Activated CD8-positive, alpha-beta T cell treated with anti-CD3 and anti-CD28 coated beads for 36 hours (primary cell): ENCODE results near the gene PRKN. TPM values are rescaled to one million over a fixed set of nuclear protein-coding genes. Genes with fewer than 3 reads are reported as not detected.

ENCODE experiments used
- ATAC-seq: fragments of 200-7000 bp; cut with Tn5 transposase; one replicate; pipeline ENCODE4 v1.10.0; 2021; ENCODE audit warnings: mild to moderate bottlenecking, moderate library complexity
- CTCF ChIA-PET: fragments of 350-600 bp; sonication (Branson Sonifier 250); formaldehyde crosslinking; loops from one replicate; lab custom pipeline; 2021; ENCODE audit warnings: antibody characterized with exemption; lab: Charles Lee
- POLR2A ChIA-PET: fragments of 350-600 bp; sonication (Branson Sonifier 250); formaldehyde crosslinking; loops from one replicate; lab custom pipeline; 2021; ENCODE audit warnings: antibody characterized with exemption; lab: Charles Lee
- DNase-seq: peaks from one replicate; pipeline ENCODE4 v3.0.0-alpha.2; 2020
- H3K27ac Mint-ChIP-seq: one replicate; pipeline ENCODE4 v1.8.0; 2021; ENCODE audit warnings: mild to moderate bottlenecking, mixed read lengths
- H3K27me3 Mint-ChIP-seq: one replicate; pipeline ENCODE4 v1.8.0; 2021; ENCODE audit warnings: mixed read lengths
- H3K36me3 Mint-ChIP-seq: one replicate; pipeline ENCODE4 v1.8.0; 2021; ENCODE audit warnings: low read depth, mixed read lengths
- H3K4me1 Mint-ChIP-seq: one replicate; pipeline ENCODE4 v1.8.0; 2021; ENCODE audit warnings: low read depth, mixed read lengths
- H3K4me3 Mint-ChIP-seq: one replicate; pipeline ENCODE4 v1.8.0; 2021; ENCODE audit warnings: mild to moderate bottlenecking, moderate library complexity, mixed read lengths
- H3K9me3 Mint-ChIP-seq: one replicate; pipeline ENCODE4 v1.8.0; 2021; ENCODE audit warnings: mixed read lengths
- intact Hi-C: fragments of 100-400 bp; cut with micrococcal nuclease; formaldehyde crosslinking; loops from one replicate; pipeline ENCODE4 v1.10.0; 2022
- total RNA-seq, 2 experiments: library from RNA; stranded (reverse); gene quantifications; one replicate each; pipeline ENCODE4 v1.2.3, GENCODE V29; 2021
- TF ChIP-seq, protein P1 (sequence below): fragments of 200-600 bp; IDR thresholded peaks from one replicate; pipeline ENCODE4 v1.8.0; 2022; ENCODE audit warnings: antibody characterized with exemption, mild to moderate bottlenecking

Gene PRKN
- total RNA-seq, 2 experiments from 2014 or later: 1.2 to 1.4 TPM

DNA sequence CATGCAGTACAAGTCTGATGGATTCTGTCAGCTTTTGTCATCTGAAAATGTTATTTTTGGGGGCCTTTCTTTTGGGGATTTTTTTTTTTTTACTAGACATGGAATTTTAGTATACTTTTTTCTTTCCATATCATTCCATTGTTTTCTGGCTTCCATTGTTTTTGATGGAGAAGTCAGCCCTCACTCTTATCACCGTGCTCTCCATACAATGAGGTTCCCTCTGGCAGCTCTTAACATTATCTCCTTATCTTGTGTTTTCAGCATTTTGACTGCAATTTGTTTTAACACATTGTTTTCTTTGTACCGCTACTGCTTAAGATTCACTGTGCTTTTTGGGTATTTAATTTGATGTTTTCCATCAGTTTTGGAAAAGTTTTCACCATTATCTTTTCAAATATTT lies 1262.2 kb downstream of the PRKN start:
- Mint-ChIP-seq H3K27ac (no peak overlapping the region), H3K4me1 (no peaks in the 10 kb centered on the region), H3K4me3 (no peak overlapping the region), H3K27me3 (peaks cover 3% of the 10 kb centered on the region), H3K36me3 (no peaks in the 10 kb centered on the region), H3K9me3 (peaks cover 1% of the 10 kb centered on the region)
- CTCF ChIA-PET: interaction anchor here (1.1 kb wide), 1 partner anchor 47 kb away, joined by 6 read pairs; no protein-coding TSS in a partner anchor
- ATAC-seq (no peak), DNase-seq (no peak)
- intact Hi-C loops: no loop called here
- POLR2A ChIA-PET: no interaction called here
- TF ChIP-seq, protein P1, sequence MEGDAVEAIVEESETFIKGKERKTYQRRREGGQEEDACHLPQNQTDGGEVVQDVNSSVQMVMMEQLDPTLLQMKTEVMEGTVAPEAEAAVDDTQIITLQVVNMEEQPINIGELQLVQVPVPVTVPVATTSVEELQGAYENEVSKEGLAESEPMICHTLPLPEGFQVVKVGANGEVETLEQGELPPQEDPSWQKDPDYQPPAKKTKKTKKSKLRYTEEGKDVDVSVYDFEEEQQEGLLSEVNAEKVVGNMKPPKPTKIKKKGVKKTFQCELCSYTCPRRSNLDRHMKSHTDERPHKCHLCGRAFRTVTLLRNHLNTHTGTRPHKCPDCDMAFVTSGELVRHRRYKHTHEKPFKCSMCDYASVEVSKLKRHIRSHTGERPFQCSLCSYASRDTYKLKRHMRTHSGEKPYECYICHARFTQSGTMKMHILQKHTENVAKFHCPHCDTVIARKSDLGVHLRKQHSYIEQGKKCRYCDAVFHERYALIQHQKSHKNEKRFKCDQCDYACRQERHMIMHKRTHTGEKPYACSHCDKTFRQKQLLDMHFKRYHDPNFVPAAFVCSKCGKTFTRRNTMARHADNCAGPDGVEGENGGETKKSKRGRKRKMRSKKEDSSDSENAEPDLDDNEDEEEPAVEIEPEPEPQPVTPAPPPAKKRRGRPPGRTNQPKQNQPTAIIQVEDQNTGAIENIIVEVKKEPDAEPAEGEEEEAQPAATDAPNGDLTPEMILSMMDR: no peak

DNA sequence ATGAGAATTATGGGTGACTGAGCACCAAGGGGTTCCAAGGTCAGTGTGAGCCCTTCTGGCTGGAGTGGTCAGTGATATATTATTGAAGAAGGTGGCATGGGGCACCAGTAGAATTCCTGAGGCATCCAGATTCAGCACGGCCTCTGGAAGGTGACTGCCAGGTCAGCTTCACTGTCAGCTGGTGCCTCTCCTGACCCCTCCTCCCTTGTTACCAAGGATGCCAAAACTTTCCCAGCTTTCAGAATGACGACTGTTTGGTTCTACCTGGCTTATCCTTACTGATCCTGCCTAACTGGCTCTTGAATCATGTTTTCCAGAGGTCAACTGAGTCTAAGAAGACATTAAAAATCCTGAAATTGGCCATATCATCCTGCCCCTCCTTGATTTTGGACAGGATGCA lies 1264.5 kb downstream of the PRKN start:
- Mint-ChIP-seq H3K9me3 (no peaks in the 10 kb centered on the region), H3K4me1 (peaks cover 9% of the 10 kb centered on the region), H3K27me3 (no peaks in the 10 kb centered on the region), H3K4me3 (no peak overlapping the region), H3K36me3 (no peaks in the 10 kb centered on the region), H3K27ac (no peak overlapping the region)
- no peak for ATAC-seq
- TF ChIP-seq, protein P1: no peak
- intact Hi-C loops: no loop called here
- ChIA-PET CTCF (interaction anchor here (2.1 kb wide), 1 partner anchor 45 kb away, joined by 9 read pairs; no protein-coding TSS in a partner anchor), POLR2A (no interaction called here)
- no peak for DNase-seq

DNA sequence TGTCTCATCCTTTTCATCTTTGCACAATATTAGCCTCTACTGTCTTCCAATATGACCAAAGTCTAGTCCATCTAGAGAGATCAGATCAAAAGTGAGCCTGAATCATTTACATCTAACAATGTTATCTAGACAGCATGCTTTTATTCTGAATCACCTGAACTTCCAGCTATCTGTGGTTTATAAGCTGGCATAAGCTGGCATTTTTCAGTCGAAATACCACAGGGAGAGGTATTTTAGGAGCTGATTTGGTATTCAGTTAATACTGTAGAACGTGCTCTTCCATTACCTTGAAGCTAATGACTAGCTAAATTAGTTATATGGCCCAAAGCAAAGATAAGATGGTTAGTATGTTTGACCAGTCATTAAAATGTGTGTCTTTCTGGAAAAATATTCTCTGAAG lies 1265.4 kb downstream of the PRKN start:
- Mint-ChIP-seq H3K27ac (no peak overlapping the region), H3K9me3 (no peaks in the 10 kb centered on the region), H3K4me3 (no peak overlapping the region), H3K36me3 (no peaks in the 10 kb centered on the region), H3K27me3 (no peaks in the 10 kb centered on the region), H3K4me1 (peaks cover 9% of the 10 kb centered on the region)
- ChIA-PET POLR2A (no interaction called here), CTCF (interaction anchor here (2.1 kb wide), 1 partner anchor 44 kb away, joined by 9 read pairs; no protein-coding TSS in a partner anchor)
- ATAC-seq (no peak), DNase-seq (no peak)
- TF ChIP-seq, protein P1: no peak
- intact Hi-C loops: no loop called here

DNA sequence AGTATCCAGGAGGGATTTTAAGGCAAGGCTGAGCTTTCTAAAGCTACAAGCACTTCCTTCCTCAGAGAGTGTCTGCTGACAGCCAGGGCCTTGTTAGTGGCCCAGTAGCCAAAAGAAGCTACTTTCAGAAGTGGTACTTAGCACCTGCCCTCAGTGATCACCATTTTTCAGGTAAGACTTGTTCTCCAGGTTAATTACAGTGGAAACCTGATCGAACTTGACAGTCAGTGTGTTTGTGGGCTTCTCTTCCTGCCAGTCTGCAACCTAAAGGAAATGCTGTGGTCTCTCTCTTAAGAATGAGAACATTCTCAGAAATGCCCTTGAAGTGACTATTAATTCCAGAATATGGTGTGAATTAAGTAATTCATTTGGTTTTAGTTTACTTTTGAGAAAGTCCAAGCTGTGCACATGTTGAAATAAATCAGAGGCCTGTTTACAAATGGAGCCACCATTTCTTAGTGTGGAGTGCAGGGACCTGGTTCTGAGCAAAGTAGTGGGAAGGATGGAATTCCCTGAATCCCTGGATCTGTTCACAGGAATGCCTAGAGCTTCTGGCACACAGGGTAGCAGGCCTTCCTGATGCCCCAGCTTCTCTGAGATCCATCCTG lies 1268.5 kb downstream of the PRKN start:
- ATAC-seq: no peak
- TF ChIP-seq, protein P1: no peak
- intact Hi-C loops: no loop called here
- H3K27ac Mint-ChIP-seq: no peak overlapping the region
- ChIA-PET POLR2A (no interaction called here), CTCF (interaction anchor here (2.9 kb wide), 1 partner anchor 41 kb away, joined by 13 read pairs; no protein-coding TSS in a partner anchor)
- no peaks in the 10 kb centered on the region for H3K9me3 Mint-ChIP-seq
- no peaks in the 10 kb centered on the region for H3K36me3 Mint-ChIP-seq
- H3K4me1 Mint-ChIP-seq: peaks cover 9% of the 10 kb centered on the region
- H3K27me3 Mint-ChIP-seq: no peaks in the 10 kb centered on the region
- H3K4me3 Mint-ChIP-seq: no peak overlapping the region
- DNase-seq: no peak

DNA sequence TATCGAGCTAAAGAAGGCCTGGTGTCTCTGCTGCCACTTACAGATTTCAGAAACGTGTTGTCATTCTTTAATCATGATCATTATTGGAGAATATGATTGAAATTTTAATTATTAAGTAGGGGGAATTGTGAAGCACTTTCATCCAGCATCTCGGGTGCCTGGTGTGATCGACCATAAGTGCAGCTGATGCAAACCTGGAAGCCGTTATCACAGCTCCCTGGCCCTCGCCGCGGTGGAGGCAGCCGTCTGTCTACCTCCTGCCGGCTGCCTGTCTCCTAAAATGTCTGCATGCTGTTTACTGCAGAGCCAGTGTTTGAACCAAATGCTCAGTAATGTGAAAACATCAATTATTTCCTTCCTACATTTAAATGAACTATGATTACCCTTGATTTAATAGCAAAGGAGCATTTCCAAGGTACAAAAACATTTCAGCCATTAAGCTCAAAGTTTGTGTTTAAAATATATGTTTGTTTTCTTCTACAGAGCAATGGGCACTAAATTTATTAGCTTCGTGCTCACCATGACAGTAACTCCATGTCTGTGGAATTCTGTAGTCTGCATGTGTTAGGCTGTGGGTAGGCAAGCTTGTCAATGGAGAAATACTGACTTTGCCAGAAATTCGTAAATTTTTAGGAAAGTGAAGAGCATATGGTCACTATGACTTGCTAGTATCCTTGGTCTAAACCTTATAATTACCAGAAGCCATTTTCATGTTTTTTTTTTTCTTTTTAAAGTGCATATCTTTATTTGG lies 1269.2 kb downstream of the PRKN start:
- Mint-ChIP-seq H3K27me3 (no peaks in the 10 kb centered on the region), H3K9me3 (no peaks in the 10 kb centered on the region), H3K4me1 (peaks cover 9% of the 10 kb centered on the region), H3K36me3 (no peaks in the 10 kb centered on the region), H3K4me3 (no peak overlapping the region), H3K27ac (no peak overlapping the region)
- DNase-seq: no peak
- ChIA-PET CTCF (interaction anchor here (0.7 to 2.9 kb wide), 2 partner anchors 40 to 41 kb away, joined by 3 to 13 read pairs; no protein-coding TSS in a partner anchor), POLR2A (no interaction called here)
- TF ChIP-seq, protein P1: no peak
- no peak for ATAC-seq
- intact Hi-C loops: no loop called here
